Measurements from ENCODE around the gene RGP1.

GRCh38 chr9:35712762-35713400 is 36.2 kb upstream of the RGP1 start:
- no peak for TF ChIP-seq CTCF (IDR thresholded peaks at IDR 0.05)
- TF ChIP-seq POLR2A (IDR thresholded peaks at IDR 0.05): no peak

Data from adrenal gland (tissue), 5 donors.